GM12878 (cell line): Measurements from ENCODE around the gene CAMTA1. TPM values are rescaled to one million over a fixed set of nuclear protein-coding genes. Genes with fewer than 3 reads are reported as not detected.

Source experiments
- ATAC-seq: fragments of 200-7000 bp; cut with Tn5 transposase; 3 replicates; pipeline ENCODE4 v1.9.1; 2020; ENCODE audit warnings: mild to moderate bottlenecking, moderate library complexity
- BruUV-seq: library from RNA; stranded (reverse); fragments of 400-500 nt; replicated peaks from 2 replicates; lab custom pipeline; 2021; lab: Mats Ljungman, UMichigan
- CTCF ChIA-PET: fragments of 300-600 bp; sonication (Branson Sonifier 250); formaldehyde crosslinking; extraction: SDS; loops from one replicate; lab custom pipeline; 2021; ENCODE audit warnings: inconsistent platforms; lab: Yijun Ruan, JAX
- POLR2A ChIA-PET: fragments of 350-600 bp; formaldehyde crosslinking; extraction: SDS; loops from one replicate; lab custom pipeline; 2021; ENCODE audit warnings: inconsistent platforms; lab: Charles Lee
- RAD21 ChIA-PET: fragments of 300-600 bp; sonication (Branson Sonifier 250); formaldehyde crosslinking; loops from one replicate; lab custom pipeline; 2023; ENCODE audit warnings: antibody characterized with exemption; ENCODE audit not compliant: unreplicated experiment; lab: Charles Lee
- SMC1A ChIA-PET: fragments of 300-600 bp; sonication (Branson Sonifier 250); formaldehyde crosslinking; loops from one replicate; lab custom pipeline; 2023; ENCODE audit not compliant: unreplicated experiment, uncharacterized antibody; lab: Charles Lee
- DNase-seq: peaks from one replicate; pipeline ENCODE4 v3.0.0-alpha.2; 2011; ENCODE audit warnings: low read depth, low spot score
- FAIRE-seq: peaks from 3 replicates; lab custom pipeline; 2011; peaks lifted over from hg19 to GRCh38; lab: Jason Lieb, UNC
- H2AFZ ChIP-seq: 2 replicates; pipeline ENCODE4 v1.6.0; 2011; ENCODE audit warnings: low read depth, low read length, control low read depth; ENCODE audit not compliant: control insufficient read depth
- H3K27ac ChIP-seq: 2 replicates; pipeline ENCODE4 v1.5.1; 2011; ENCODE audit warnings: control low read depth; ENCODE audit not compliant: control insufficient read depth, insufficient read depth
- H3K27me3 ChIP-seq, 2 experiments: replicated peaks in 1 of 2; 2 replicates each; pipeline versions ENCODE4 v1.6.0 to v1.6.1; 2011; ENCODE audit warnings: low read length in 1 of 2; ENCODE audit not compliant: control insufficient read depth in 2 of 2, insufficient read depth in 2 of 2
- H3K36me3 ChIP-seq, 2 experiments: 2 replicates each; pipeline ENCODE4 v1.5.1; 2011; ENCODE audit warnings: low read length in 1 of 2; ENCODE audit not compliant: control insufficient read depth in 2 of 2, insufficient read depth in 2 of 2
- H3K4me1 ChIP-seq: 2 replicates; pipeline ENCODE4 v1.6.1; 2011; ENCODE audit warnings: mild to moderate bottlenecking, low read length, moderate library complexity, mixed read lengths; ENCODE audit not compliant: control insufficient read depth, insufficient read depth
- H3K4me2 ChIP-seq: 2 replicates; pipeline ENCODE4 v1.6.0; 2011; ENCODE audit warnings: control low read depth; ENCODE audit not compliant: control insufficient read depth, insufficient read depth
- H3K4me3 ChIP-seq: fragments of 200-600 bp; sonication (generic); 2 replicates; pipeline ENCODE4 v1.5.1; 2016
- H3K79me2 ChIP-seq: 2 replicates; pipeline ENCODE4 v1.6.0; 2011; ENCODE audit warnings: low read length; ENCODE audit not compliant: control insufficient read depth, insufficient read depth
- H3K9ac ChIP-seq: 2 replicates; pipeline ENCODE4 v1.8.0; 2011; ENCODE audit warnings: low read length, control low read depth, mixed read lengths; ENCODE audit not compliant: control insufficient read depth, insufficient read depth
- H3K9me3 ChIP-seq: replicated peaks from 3 replicates; pipeline ENCODE4 v1.5.1; 2011; ENCODE audit warnings: mild to moderate bottlenecking, low read length; ENCODE audit not compliant: control insufficient read depth, insufficient read depth
- H4K20me1 ChIP-seq: 2 replicates; pipeline ENCODE4 v1.6.0; 2011; ENCODE audit not compliant: control insufficient read depth, insufficient read depth
- HCFC1 ChIP-seq: fragments of 150-350 bp; IDR thresholded peaks from 2 replicates; pipeline ENCODE4 v1.6.1; 2014; ENCODE audit warnings: low read length
- NBN ChIP-seq: fragments of 450-650 bp; IDR thresholded peaks from 2 replicates; pipeline ENCODE4 v1.6.1; 2016
- NFYB ChIP-seq: IDR thresholded peaks from 2 replicates; pipeline ENCODE4 v1.6.1; 2011; ENCODE audit warnings: low read depth, mild to moderate bottlenecking, low read length, improper control_type of control experiment, moderate library complexity; ENCODE audit not compliant: insufficient read depth
- PAX8 ChIP-seq: fragments of 450-650 bp; IDR thresholded peaks from 2 replicates; pipeline ENCODE4 v1.6.1; 2017; ENCODE audit warnings: mild to moderate bottlenecking, moderate library complexity
- POLR2A ChIP-seq: IDR thresholded peaks from 2 replicates; pipeline ENCODE4 v1.6.1; 2011; ENCODE audit warnings: low read depth, mild to moderate bottlenecking, low read length
- RAD21 ChIP-seq: IDR thresholded peaks from 2 replicates; pipeline ENCODE4 v1.6.1; 2011; ENCODE audit warnings: mild to moderate bottlenecking, low read depth, low read length, moderate library complexity; ENCODE audit not compliant: insufficient read depth
- RFX5 ChIP-seq: IDR thresholded peaks from 2 replicates; pipeline ENCODE4 v1.6.1; 2011; ENCODE audit warnings: low read depth, low read length, improper control_type of control experiment
- SPI1 ChIP-seq: IDR thresholded peaks from 2 replicates; pipeline ENCODE4 v1.6.1; 2011; ENCODE audit warnings: low read depth, mild to moderate bottlenecking, low read length, moderate library complexity, borderline replicate concordance; ENCODE audit not compliant: insufficient read depth
- STAT3 ChIP-seq: IDR thresholded peaks from 2 replicates; pipeline ENCODE4 v1.6.1; 2011; ENCODE audit warnings: low read depth, low read length, improper control_type of control experiment
- SUZ12 ChIP-seq: fragments of 200-600 bp; sonication (generic); IDR thresholded peaks from one replicate; pipeline ENCODE4 v1.6.1; 2018; ENCODE audit warnings: antibody characterized with exemption, mild to moderate bottlenecking; ENCODE audit not compliant: unreplicated experiment
- WGBS: methylation state at CpG from one replicate; pipeline ENCODE4 v1.1.6; 2016; ENCODE audit warnings: low lambda C conversion rate; ENCODE audit not compliant: insufficient replicate concordance, insufficient coverage; ENCODE audit errors: missing lambda C conversion rate; 5-methylcytosine and 5-hydroxymethylcytosine counted together
- in situ Hi-C: fragments of 300-500 bp; cut with MboI; formaldehyde crosslinking; loops from 9 replicates; pipeline ENCODE4 v1.14.3; 2018; ENCODE audit warnings: mixed read lengths
- intact Hi-C: fragments of 100-400 bp; cut with micrococcal nuclease; formaldehyde crosslinking; loops from one replicate; pipeline ENCODE4 v1.14.2; 2022; ENCODE audit not compliant: unreplicated experiment
- polyA plus RNA-seq, 11 experiments: library from polyadenylated mRNA; depleted of rRNA in 4 of 11; unstranded in 6 of 11; stranded (reverse) in 5 of 11; fragments of >200 nt; fragmentation: Nextera tagmentation in 4 of 11; fragmentation: Illumina TruSeq in 1 of 11; extraction: Ambion mirVana in 4 of 11; extraction: Trizol in 1 of 11; gene quantifications; 1 replicate in 1 of 11; 2 replicates in 10 of 11; pipeline versions ENCODE4 v1.2.1 to v1.2.3, GENCODE V29; 2011 to 2016; ENCODE audit warnings: inconsistent platforms in 2 of 11, missing spikeins in 2 of 11, low read depth in 1 of 11
- total RNA-seq, 4 experiments: library from RNA; depleted of rRNA in 3 of 4; stranded (reverse); fragments of >200 nt in 3 of 4; fragmentation: Illumina TruSeq in 1 of 4; extraction: Trizol in 1 of 4; gene quantifications; 2 replicates each; pipeline versions ENCODE4 v1.2.1 to v1.2.3, GENCODE V29; 2013 to 2021
- TF ChIP-seq, protein P1 (sequence below): fragments of 450-650 bp; IDR thresholded peaks from 2 replicates; pipeline ENCODE4 v1.6.1; 2018; ENCODE audit warnings: mild to moderate bottlenecking, low read depth, moderate library complexity; ENCODE audit not compliant: partially characterized antibody
- TF ChIP-seq, protein P2 (sequence below): fragments of 450-650 bp; IDR thresholded peaks from 2 replicates; pipeline ENCODE4 v1.6.1; 2017; ENCODE audit warnings: mild to moderate bottlenecking, low read depth, inconsistent platforms; ENCODE audit not compliant: poor library complexity, severe bottlenecking
- TF ChIP-seq, protein P3 (sequence below): fragments of 450-650 bp; IDR thresholded peaks from 2 replicates; pipeline ENCODE4 v1.6.1; 2016; ENCODE audit warnings: mild to moderate bottlenecking

CAMTA1 gene
- total and polyA plus RNA-seq, 10 of the 15 experiments (the other 5 are each of a cell fraction or from before 2014, with no cell fraction given) = 37.7 to 148 (median 76.4) TPM

DNA sequence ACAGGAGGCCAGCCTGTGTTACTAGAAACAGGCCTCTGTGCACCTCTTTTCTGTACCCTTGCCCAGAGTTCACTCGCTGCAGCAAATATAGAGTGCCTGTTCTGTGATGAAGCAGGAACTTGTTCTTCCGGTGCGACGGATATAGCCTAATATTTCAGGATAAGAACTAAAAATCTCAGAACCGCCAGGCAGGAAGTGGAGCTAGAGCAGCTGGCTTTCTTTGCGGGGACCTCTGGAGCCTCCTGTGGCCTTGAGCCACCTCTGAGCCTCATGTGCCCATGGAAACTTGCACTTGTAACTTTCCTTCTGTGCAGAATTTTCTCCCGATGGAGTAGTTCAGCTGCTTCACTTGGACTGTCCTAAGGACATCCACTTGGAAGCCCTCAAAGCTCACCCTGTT lies 941.4 kb downstream of the CAMTA1 start:
- ChIA-PET CTCF (no interaction called here), RAD21 (no interaction called here), POLR2A (no interaction called here), SMC1A (no interaction called here)
- TF ChIP-seq SPI1 (no peak), HCFC1 (no peak), PAX8 (no peak), NBN (no peak), RAD21 (no peak), RFX5 (no peak), POLR2A (no peak), SUZ12 (no peak), NFYB (no peak), STAT3 (no peak)
- TF ChIP-seq, protein P1, sequence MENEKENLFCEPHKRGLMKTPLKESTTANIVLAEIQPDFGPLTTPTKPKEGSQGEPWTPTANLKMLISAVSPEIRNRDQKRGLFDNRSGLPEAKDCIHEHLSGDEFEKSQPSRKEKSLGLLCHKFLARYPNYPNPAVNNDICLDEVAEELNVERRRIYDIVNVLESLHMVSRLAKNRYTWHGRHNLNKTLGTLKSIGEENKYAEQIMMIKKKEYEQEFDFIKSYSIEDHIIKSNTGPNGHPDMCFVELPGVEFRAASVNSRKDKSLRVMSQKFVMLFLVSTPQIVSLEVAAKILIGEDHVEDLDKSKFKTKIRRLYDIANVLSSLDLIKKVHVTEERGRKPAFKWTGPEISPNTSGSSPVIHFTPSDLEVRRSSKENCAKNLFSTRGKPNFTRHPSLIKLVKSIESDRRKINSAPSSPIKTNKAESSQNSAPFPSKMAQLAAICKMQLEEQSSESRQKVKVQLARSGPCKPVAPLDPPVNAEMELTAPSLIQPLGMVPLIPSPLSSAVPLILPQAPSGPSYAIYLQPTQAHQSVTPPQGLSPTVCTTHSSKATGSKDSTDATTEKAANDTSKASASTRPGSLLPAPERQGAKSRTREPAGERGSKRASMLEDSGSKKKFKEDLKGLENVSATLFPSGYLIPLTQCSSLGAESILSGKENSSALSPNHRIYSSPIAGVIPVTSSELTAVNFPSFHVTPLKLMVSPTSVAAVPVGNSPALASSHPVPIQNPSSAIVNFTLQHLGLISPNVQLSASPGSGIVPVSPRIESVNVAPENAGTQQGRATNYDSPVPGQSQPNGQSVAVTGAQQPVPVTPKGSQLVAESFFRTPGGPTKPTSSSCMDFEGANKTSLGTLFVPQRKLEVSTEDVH = no peak
- TF ChIP-seq, protein P2, sequence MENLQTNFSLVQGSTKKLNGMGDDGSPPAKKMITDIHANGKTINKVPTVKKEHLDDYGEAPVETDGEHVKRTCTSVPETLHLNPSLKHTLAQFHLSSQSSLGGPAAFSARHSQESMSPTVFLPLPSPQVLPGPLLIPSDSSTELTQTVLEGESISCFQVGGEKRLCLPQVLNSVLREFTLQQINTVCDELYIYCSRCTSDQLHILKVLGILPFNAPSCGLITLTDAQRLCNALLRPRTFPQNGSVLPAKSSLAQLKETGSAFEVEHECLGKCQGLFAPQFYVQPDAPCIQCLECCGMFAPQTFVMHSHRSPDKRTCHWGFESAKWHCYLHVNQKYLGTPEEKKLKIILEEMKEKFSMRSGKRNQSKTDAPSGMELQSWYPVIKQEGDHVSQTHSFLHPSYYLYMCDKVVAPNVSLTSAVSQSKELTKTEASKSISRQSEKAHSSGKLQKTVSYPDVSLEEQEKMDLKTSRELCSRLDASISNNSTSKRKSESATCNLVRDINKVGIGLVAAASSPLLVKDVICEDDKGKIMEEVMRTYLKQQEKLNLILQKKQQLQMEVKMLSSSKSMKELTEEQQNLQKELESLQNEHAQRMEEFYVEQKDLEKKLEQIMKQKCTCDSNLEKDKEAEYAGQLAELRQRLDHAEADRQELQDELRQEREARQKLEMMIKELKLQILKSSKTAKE = no peak
- TF ChIP-seq, protein P3, sequence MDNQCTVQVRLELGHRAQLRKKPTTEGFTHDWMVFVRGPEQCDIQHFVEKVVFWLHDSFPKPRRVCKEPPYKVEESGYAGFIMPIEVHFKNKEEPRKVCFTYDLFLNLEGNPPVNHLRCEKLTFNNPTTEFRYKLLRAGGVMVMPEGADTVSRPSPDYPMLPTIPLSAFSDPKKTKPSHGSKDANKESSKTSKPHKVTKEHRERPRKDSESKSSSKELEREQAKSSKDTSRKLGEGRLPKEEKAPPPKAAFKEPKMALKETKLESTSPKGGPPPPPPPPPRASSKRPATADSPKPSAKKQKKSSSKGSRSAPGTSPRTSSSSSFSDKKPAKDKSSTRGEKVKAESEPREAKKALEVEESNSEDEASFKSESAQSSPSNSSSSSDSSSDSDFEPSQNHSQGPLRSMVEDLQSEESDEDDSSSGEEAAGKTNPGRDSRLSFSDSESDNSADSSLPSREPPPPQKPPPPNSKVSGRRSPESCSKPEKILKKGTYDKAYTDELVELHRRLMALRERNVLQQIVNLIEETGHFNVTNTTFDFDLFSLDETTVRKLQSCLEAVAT = no peak
- H2AFZ ChIP-seq = no peak overlapping the region
- peaks cover 0 to 3% of the 10 kb centered on the region in 2 experiments; a peak in 2 of 4 replicates for H3K27me3 ChIP-seq
- FAIRE-seq (no peak), ATAC-seq (no peak), DNase-seq (no peak)
- no peaks in the 10 kb centered on the region for H3K36me3 ChIP-seq
- no TSS peak for BruUV-seq
- H3K79me2 ChIP-seq = no peaks in the 10 kb centered on the region
- WGBS = 12% methylated on average over 7 of the region's 7 CpGs
- no peak overlapping the region for H3K27ac ChIP-seq
- in situ Hi-C loops = no loop called here
- no peak overlapping the region for H3K4me3 ChIP-seq
- H4K20me1 ChIP-seq = no peaks in the 10 kb centered on the region
- intact Hi-C loops = no loop called here
- H3K9ac ChIP-seq = no peak overlapping the region
- no peaks in the 10 kb centered on the region for H3K4me1 ChIP-seq
- no peak overlapping the region for H3K4me2 ChIP-seq
- no peaks in the 10 kb centered on the region; the same call in 2 of the 3 replicates for H3K9me3 ChIP-seq
